Heart left ventricle (tissue), 16 donors: Measurements from ENCODE around the gene GPR157. TPM values are rescaled to one million over a fixed set of nuclear protein-coding genes. Genes with fewer than 3 reads are reported as not detected.

Experiments used
- ATAC-seq, 4 donors: fragments of 200-7000 bp; cut with Tn5 transposase; one replicate each; pipeline ENCODE4 v1.9.1; 2020 to 2022; ENCODE audit warnings: moderate library complexity in 4 of 4, mild to moderate bottlenecking in 3 of 4, moderate number of reproducible peaks in 1 of 4
- DNase-seq, 5 donors: peaks; one replicate each; pipeline ENCODE4 v3.0.0-alpha.2; 2020
- H3K27ac ChIP-seq, 12 donors: fragments of 200-600 bp; sonication (generic) in 4 of 12; one replicate each; pipeline versions ENCODE4 v1.5.0 to v1.8.0; 2016 to 2022; ENCODE audit warnings: mild to moderate bottlenecking in 2 of 12
- H3K27me3 ChIP-seq, 9 donors: fragments of 200-600 bp; sonication (generic) in 2 of 9; one replicate each; pipeline versions ENCODE4 v1.5.1 to v1.8.0; 2016 to 2022; ENCODE audit warnings: mild to moderate bottlenecking in 3 of 9
- H3K36me3 ChIP-seq, 9 donors: fragments of 200-600 bp; sonication (generic) in 2 of 9; one replicate each; pipeline versions ENCODE4 v1.5.0 to v1.8.0; 2018 to 2022; ENCODE audit warnings: mild to moderate bottlenecking in 2 of 9
- H3K4me1 ChIP-seq, 12 donors: fragments of 200-600 bp; sonication (generic) in 4 of 12; one replicate each; pipeline versions ENCODE4 v1.5.0 to v1.8.0; 2016 to 2022; ENCODE audit warnings: mild to moderate bottlenecking in 3 of 12
- H3K4me3 ChIP-seq, 12 donors: fragments of 200-600 bp; sonication (generic) in 4 of 12; one replicate each; pipeline versions ENCODE4 v1.5.0 to v1.8.0; 2017 to 2022; ENCODE audit warnings: mild to moderate bottlenecking in 9 of 12, moderate library complexity in 4 of 12
- H3K9me3 ChIP-seq, 12 donors: fragments of 200-600 bp; sonication (generic) in 4 of 12; one replicate each; pipeline versions ENCODE4 v1.5.0 to v1.8.0; 2016 to 2022; ENCODE audit warnings: mild to moderate bottlenecking in 1 of 12
- CTCF ChIP-seq, 12 donors: fragments of 200-600 bp; sonication (generic) in 4 of 12; IDR thresholded peaks; one replicate each; pipeline versions ENCODE4 v1.5.0 to v1.8.0; 2018 to 2022; ENCODE audit warnings: antibody characterized with exemption in 12 of 12, mild to moderate bottlenecking in 5 of 12
- POLR2A ChIP-seq, 2 donors: fragments of 450-650 bp; IDR thresholded peaks; one replicate each; pipeline ENCODE4 v1.6.1; 2017; ENCODE audit warnings: antibody characterized with exemption in 2 of 2, mild to moderate bottlenecking in 2 of 2, moderate library complexity in 2 of 2
- WGBS, 4 donors: extraction: QIAGEN DNeasy Blood & Tissue Kit in 2 of 4; methylation state at CpG; one replicate each; pipeline versions ENCODE4 v1.1.5 to v1.1.7; 2013 to 2018; 5-methylcytosine and 5-hydroxymethylcytosine counted together
- intact Hi-C, 10 donors: fragments of 100-400 bp; cut with DNase I; formaldehyde crosslinking; loops; one replicate each; pipeline versions ENCODE4 v1.11.1 to v1.14.2; 2022
- polyA plus RNA-seq, 2 donors: library from polyadenylated mRNA; stranded (reverse); fragments of 200-250 nt; gene quantifications; one replicate each; pipeline ENCODE4 v1.2.3, GENCODE V29; 2013
- total RNA-seq, 9 donors: library from RNA; depleted of rRNA in 2 of 9; stranded (reverse); fragments of >200 nt in 2 of 9; fragmentation: NEBNext Ultra II Directional in 3 of 9; extraction: Animal tissue kit (Norgen Biotek cat#: 25700) in 3 of 9; gene quantifications; one replicate each; pipeline versions ENCODE4 v1.1.0 to v1.2.4, GENCODE V29; 2016 to 2023
- donor health status: ischemic (EF 13 %, LVEDD 7.1; RV severe dilation, severe dysfunction).
- donor health status: healthy with polysubstance abuse.
- donor health status: DM: no; HTN: yes; CAD: no.
- donor health status: DM: no; HTN: no; CAD: no.
- donor health status: ischemic (EF 25% LVEDD 6.9; RV normal size, moderate dysfunction).
- donor health status: ischemic (EF 25% LVEDD 5.7; RV mildly dilated, moderate dysfunction).
- donor health status: healthy.
- donor health status: DM: yes; HTN: yes; CAD: no.
- donor health status: ischemic (EF 35%, LVEDD 5.7; RV mildly dilated, moderate dysfunction).
- donor health status: nonischemic (EF 11% LVEDD 7.7; RV severe dilation, severe dysfunction).
- donor health status: DM: yes; HTN: yes; CAD: no.
- donor health status: PGD.
- donor health status: ischemic (EF 29% LVEDD 5.4; RV normal size, mild dysfunction).
- donor health status: nonischemic (EF 23%, LVEDD 6.1; RV moderate dilation, normal function).

Gene GPR157
- total and polyA plus RNA-seq, 11 donors, result 9.2 to 41.8 (median 29.7) TPM

- no peaks in the 10 kb centered on the region for H3K27me3 ChIP-seq
- intact Hi-C loops, result no loop called here
- H3K27ac ChIP-seq, result no peak overlapping the region
- H3K4me3 ChIP-seq, result no peak overlapping the region
- H3K36me3 ChIP-seq, result no peaks in the 10 kb centered on the region
- 79 to 93% (median 91%) methylated on average over 4 of the region's 4 CpGs for WGBS, 4 donors
- peaks cover 0 to 26% (median 11%) of the 10 kb centered on the region in 12 donors for H3K4me1 ChIP-seq
- no peaks in the 10 kb centered on the region for H3K9me3 ChIP-seq
- ATAC-seq (no peak), DNase-seq (no peak)
- TF ChIP-seq CTCF (IDR thresholded peaks at IDR 0.05), result no peak
These were observed 68.8 kb downstream of the GPR157 start for GRCh38 chr1:9059891-9060744.

- Histone ChIP-seq H3K9me3 (no peaks in the 10 kb centered on the region), H3K27me3 (no peaks in the 10 kb centered on the region), H3K4me1 (peaks cover 0 to 13% (median 4%) of the 10 kb centered on the region in 12 donors), H3K36me3 (no peaks in the 10 kb centered on the region), H3K27ac (no peak overlapping the region), H3K4me3 (no peak overlapping the region)
- DNase-seq (no peak), ATAC-seq (no peak)
- no peak for TF ChIP-seq POLR2A (IDR thresholded peaks at IDR 0.05)
- TF ChIP-seq CTCF (IDR thresholded peaks at IDR 0.05), result peak in 5 of 12 donors; percentile 13 to 39 (median 22)
- intact Hi-C loops, result no loop called here
- WGBS, 4 donors, result 53 to 62% (median 57%) methylated on average over 2 of the region's 2 CpGs
These were observed 70.4 kb downstream of the GPR157 start for GRCh38 chr1:9058465-9058864.

- TF ChIP-seq CTCF (IDR thresholded peaks at IDR 0.05), result no peak
- Histone ChIP-seq H3K36me3 (no peaks in the 10 kb centered on the region), H3K27me3 (no peaks in the 10 kb centered on the region), H3K4me1 (peaks cover 0 to 13% (median 4%) of the 10 kb centered on the region in 12 donors), H3K27ac (no peak overlapping the region), H3K9me3 (no peaks in the 10 kb centered on the region), H3K4me3 (no peak overlapping the region)
- 81 to 86% (median 84%) methylated on average over 10 of the region's 10 CpGs for WGBS, 4 donors
- ATAC-seq (peak in 1 of 4 donors; percentile 36), DNase-seq (no peak)
- intact Hi-C loops, result no loop called here
These were observed 71.1 kb downstream of the GPR157 start for GRCh38 chr1:9057851-9058250.

GRCh38 chr1:9052272-9053049, 76.4 kb downstream of the GPR157 start:
- TF ChIP-seq POLR2A (IDR thresholded peaks at IDR 0.05), result no peak
- TF ChIP-seq CTCF (IDR thresholded peaks at IDR 0.05), result no peak
- Histone ChIP-seq H3K9me3 (no peaks in the 10 kb centered on the region), H3K27me3 (no peaks in the 10 kb centered on the region), H3K36me3 (no peaks in the 10 kb centered on the region), H3K27ac (no peak overlapping the region), H3K4me1 (peaks cover 0 to 6% (median 0%) of the 10 kb centered on the region in 12 donors), H3K4me3 (no peak overlapping the region)
- intact Hi-C loops, result no loop called here
- ATAC-seq (no peak), DNase-seq (no peak)
- WGBS, 4 donors, result 91 to 93% (median 91%) methylated on average over 6 of the region's 6 CpGs
